ENCODE results near the gene FGF5.

GRCh38 chr4:80305466-80305865, 39.0 kb downstream of the FGF5 start:
- TF ChIP-seq GATA3 (IDR thresholded peaks at IDR 0.05; ENCODE audit: low read depth, low read length) (no peak), GATA2 (IDR thresholded peaks at IDR 0.05; ENCODE audit: low read depth, low read length) (no peak)
